Measurements from ENCODE around the gene CCDC192.

CCDC192 gene

GRCh38 chr5:127754259-127754658 lies 51.1 kb downstream of the CCDC192 start:
- FAIRE-seq (no peak), DNase-seq (ENCODE audit: insufficient read length, low spot score) (no peak)
- TF ChIP-seq POLR2AphosphoS5 (IDR thresholded peaks at IDR 0.05; ENCODE audit: low read depth, low read length) (no peak), POLR2A (IDR thresholded peaks at IDR 0.05; ENCODE audit: low read depth, low read length) (no peak), TAF1 (IDR thresholded peaks at IDR 0.05; ENCODE audit: low read depth, low read length) (no peak), PAX5 (IDR thresholded peaks at IDR 0.05; ENCODE audit: insufficient read depth, low read length, severe bottlenecking) (no peak), POU2F2 (IDR thresholded peaks at IDR 0.05; ENCODE audit: low read depth, low read length) (no peak), SPI1 (IDR thresholded peaks at IDR 0.05; ENCODE audit: low read depth, low read length) (no peak)

- no peak for FAIRE-seq
- DNase-seq (ENCODE audit: insufficient read length, low spot score), result no peak
- TF ChIP-seq TAF1 (IDR thresholded peaks at IDR 0.05; ENCODE audit: low read depth, low read length) (no peak), SPI1 (IDR thresholded peaks at IDR 0.05; ENCODE audit: low read depth, low read length) (no peak), PAX5 (IDR thresholded peaks at IDR 0.05; ENCODE audit: insufficient read depth, low read length, severe bottlenecking) (no peak), POLR2A (IDR thresholded peaks at IDR 0.05; ENCODE audit: low read depth, low read length) (no peak), POU2F2 (IDR thresholded peaks at IDR 0.05; ENCODE audit: low read depth, low read length) (no peak), POLR2AphosphoS5 (IDR thresholded peaks at IDR 0.05; ENCODE audit: low read depth, low read length) (no peak)
These were observed 51.5 kb downstream of the CCDC192 start for GRCh38 chr5:127754706-127755105.

GRCh38 chr5:127757576-127757975 lies 54.4 kb downstream of the CCDC192 start:
- DNase-seq (ENCODE audit: insufficient read length, low spot score), result peak; percentile 8

GRCh38 chr5:127758766-127759283 lies 55.6 kb downstream of the CCDC192 start:
- FAIRE-seq (no peak), DNase-seq (ENCODE audit: insufficient read length, low spot score) (no peak)
- no peak for TF ChIP-seq POU2F2 (IDR thresholded peaks at IDR 0.05; ENCODE audit: low read depth, low read length)
- TF ChIP-seq TAF1 (IDR thresholded peaks at IDR 0.05; ENCODE audit: low read depth, low read length), result no peak
- no peak for TF ChIP-seq SPI1 (IDR thresholded peaks at IDR 0.05; ENCODE audit: low read depth, low read length)
- no peak for TF ChIP-seq PAX5 (IDR thresholded peaks at IDR 0.05; ENCODE audit: insufficient read depth, low read length, severe bottlenecking)
- TF ChIP-seq POLR2A (IDR thresholded peaks at IDR 0.05; ENCODE audit: low read depth, low read length), result no peak
- TF ChIP-seq POLR2AphosphoS5 (IDR thresholded peaks at IDR 0.05; ENCODE audit: low read depth, low read length), result no peak

More at GRCh38 chr5:127757576-127757975, 54.4 kb downstream of the CCDC192 start:
- TF ChIP-seq POU2F2 (IDR thresholded peaks at IDR 0.05; ENCODE audit: low read depth, low read length), result no peak
- TF ChIP-seq POLR2A (IDR thresholded peaks at IDR 0.05; ENCODE audit: low read depth, low read length), result no peak
- no peak for TF ChIP-seq POLR2AphosphoS5 (IDR thresholded peaks at IDR 0.05; ENCODE audit: low read depth, low read length)
- TF ChIP-seq PAX5 (IDR thresholded peaks at IDR 0.05; ENCODE audit: insufficient read depth, low read length, severe bottlenecking), result no peak
- FAIRE-seq, result no peak

- no peak for FAIRE-seq
- DNase-seq (ENCODE audit: insufficient read length, low spot score), result no peak
These were observed 58.7 kb downstream of the CCDC192 start for GRCh38 chr5:127761869-127762268.

GRCh38 chr5:127762412-127762811 lies 59.2 kb downstream of the CCDC192 start:
- TF ChIP-seq PAX5 (IDR thresholded peaks at IDR 0.05; ENCODE audit: insufficient read depth, low read length, severe bottlenecking) (no peak), POLR2A (IDR thresholded peaks at IDR 0.05; ENCODE audit: low read depth, low read length) (no peak), SPI1 (IDR thresholded peaks at IDR 0.05; ENCODE audit: low read depth, low read length) (no peak), POLR2AphosphoS5 (IDR thresholded peaks at IDR 0.05; ENCODE audit: low read depth, low read length) (no peak), POU2F2 (IDR thresholded peaks at IDR 0.05; ENCODE audit: low read depth, low read length) (no peak), TAF1 (IDR thresholded peaks at IDR 0.05; ENCODE audit: low read depth, low read length) (no peak)
- DNase-seq (ENCODE audit: insufficient read length, low spot score) (no peak), FAIRE-seq (no peak)

More at GRCh38 chr5:127761869-127762268, 58.7 kb downstream of the CCDC192 start:
- no peak for TF ChIP-seq SPI1 (IDR thresholded peaks at IDR 0.05; ENCODE audit: low read depth, low read length)
- TF ChIP-seq POLR2A (IDR thresholded peaks at IDR 0.05; ENCODE audit: low read depth, low read length), result no peak
- no peak for TF ChIP-seq PAX5 (IDR thresholded peaks at IDR 0.05; ENCODE audit: insufficient read depth, low read length, severe bottlenecking)
- no peak for TF ChIP-seq TAF1 (IDR thresholded peaks at IDR 0.05; ENCODE audit: low read depth, low read length)
- no peak for TF ChIP-seq POU2F2 (IDR thresholded peaks at IDR 0.05; ENCODE audit: low read depth, low read length)
- no peak for TF ChIP-seq POLR2AphosphoS5 (IDR thresholded peaks at IDR 0.05; ENCODE audit: low read depth, low read length)

GRCh38 chr5:127766676-127767335 lies 63.6 kb downstream of the CCDC192 start:
- TF ChIP-seq POU2F2 (IDR thresholded peaks at IDR 0.05; ENCODE audit: low read depth, low read length) (no peak), POLR2A (IDR thresholded peaks at IDR 0.05; ENCODE audit: low read depth, low read length) (no peak), PAX5 (IDR thresholded peaks at IDR 0.05; ENCODE audit: insufficient read depth, low read length, severe bottlenecking) (no peak), SPI1 (IDR thresholded peaks at IDR 0.05; ENCODE audit: low read depth, low read length) (no peak), POLR2AphosphoS5 (IDR thresholded peaks at IDR 0.05; ENCODE audit: low read depth, low read length) (no peak)
- DNase-seq (ENCODE audit: insufficient read length, low spot score), result no peak
- FAIRE-seq, result no peak

GRCh38 chr5:127769386-127769785 lies 66.2 kb downstream of the CCDC192 start:
- FAIRE-seq, result no peak
- TF ChIP-seq SPI1 (IDR thresholded peaks at IDR 0.05; ENCODE audit: low read depth, low read length) (no peak), POU2F2 (IDR thresholded peaks at IDR 0.05; ENCODE audit: low read depth, low read length) (no peak), TAF1 (IDR thresholded peaks at IDR 0.05; ENCODE audit: low read depth, low read length) (no peak), PAX5 (IDR thresholded peaks at IDR 0.05; ENCODE audit: insufficient read depth, low read length, severe bottlenecking) (no peak), POLR2AphosphoS5 (IDR thresholded peaks at IDR 0.05; ENCODE audit: low read depth, low read length) (no peak), POLR2A (IDR thresholded peaks at IDR 0.05; ENCODE audit: low read depth, low read length) (no peak)

GRCh38 chr5:127770272-127770671 lies 67.1 kb downstream of the CCDC192 start:
- TF ChIP-seq PAX5 (IDR thresholded peaks at IDR 0.05; ENCODE audit: insufficient read depth, low read length, severe bottlenecking) (no peak), POLR2A (IDR thresholded peaks at IDR 0.05; ENCODE audit: low read depth, low read length) (no peak), TAF1 (IDR thresholded peaks at IDR 0.05; ENCODE audit: low read depth, low read length) (no peak), POLR2AphosphoS5 (IDR thresholded peaks at IDR 0.05; ENCODE audit: low read depth, low read length) (no peak)
- no peak for FAIRE-seq
- DNase-seq (ENCODE audit: insufficient read length, low spot score), result no peak

More at GRCh38 chr5:127769386-127769785, 66.2 kb downstream of the CCDC192 start:
- DNase-seq (ENCODE audit: insufficient read length, low spot score), result no peak
